ENCODE results near the gene CLIC4. TPM values are rescaled to one million over a fixed set of nuclear protein-coding genes. Genes with fewer than 3 reads are reported as not detected.
"Not testable (repeated sequence)": the region's sequence is repeated elsewhere in the genome, so short reads cannot be mapped to it uniquely, and the experiment has no call there.

CLIC4 gene
- total RNA-seq, 1 donor from 2014 or later, result 99.2 TPM

DNA sequence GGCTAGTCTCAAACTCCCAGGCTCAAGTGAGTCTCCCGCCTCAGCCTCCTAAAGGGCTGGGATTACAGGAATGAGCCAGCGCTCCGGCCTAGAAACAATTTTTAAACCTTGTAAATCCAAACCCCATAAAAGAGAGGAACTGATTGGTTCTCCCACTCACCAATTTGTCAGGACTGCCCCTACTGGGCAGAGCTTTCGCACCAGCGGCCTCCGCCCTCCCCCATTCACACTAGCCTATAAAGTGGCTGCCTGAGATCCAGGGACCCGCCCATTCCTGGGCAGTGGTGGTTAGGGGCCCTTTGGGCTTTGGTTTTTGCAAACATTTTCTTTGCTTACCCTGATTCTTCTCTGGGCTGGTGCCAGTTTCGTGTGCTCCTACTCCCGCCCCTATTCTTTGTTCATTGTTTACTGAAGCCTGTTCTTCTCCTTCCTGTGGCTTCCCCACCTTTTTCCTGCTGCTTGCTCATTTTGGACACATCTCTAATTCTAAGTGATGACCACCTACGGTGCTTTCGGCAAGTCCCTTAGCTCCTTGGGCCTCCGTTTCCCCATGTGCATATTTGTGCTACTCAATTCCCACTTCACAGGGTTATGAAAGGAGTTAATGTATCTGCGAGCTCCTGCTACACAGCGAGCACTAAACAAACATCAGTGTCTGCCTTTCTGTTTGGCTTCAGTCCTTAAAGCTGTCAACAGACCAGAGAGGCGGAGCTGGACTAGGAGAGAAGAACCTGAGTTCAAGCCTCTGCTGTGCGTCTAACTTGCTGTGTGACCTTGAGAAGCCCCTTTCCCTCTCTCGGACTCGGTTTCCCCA is 39.8 kb upstream of the CLIC4 start:
- no peak overlapping the region for H3K9ac ChIP-seq (ENCODE audit: low read depth in 1 of 3, low read length in 3 of 3)
- no peaks in the 10 kb centered on the region for H3K27me3 ChIP-seq (ENCODE audit: control insufficient read depth in 3 of 3, insufficient read depth in 3 of 3, low read length in 3 of 3)
- no peaks in the 10 kb centered on the region for H3K9me3 ChIP-seq (ENCODE audit: control insufficient read depth in 3 of 3, low read length in 3 of 3)
- no peaks in the 10 kb centered on the region for H3K36me3 ChIP-seq (ENCODE audit: control insufficient read depth in 3 of 3, insufficient read depth in 3 of 3, low read length in 3 of 3)
- peaks cover 2 to 14% (median 9%) of the 10 kb centered on the region in 3 donors for H3K4me1 ChIP-seq (ENCODE audit: control insufficient read depth in 3 of 3, insufficient read depth in 3 of 3, low read length in 3 of 3)
- H3K4me3 ChIP-seq (ENCODE audit: low read length in 3 of 3), result no peak overlapping the region
- no peak overlapping the region for H3K27ac ChIP-seq (ENCODE audit: low read depth, low read length)

GRCh38 chr1:24706074-24706389 is 39.2 kb upstream of the CLIC4 start:
- H3K27ac ChIP-seq (ENCODE audit: low read depth, low read length); H3K36me3 ChIP-seq (ENCODE audit: control insufficient read depth in 3 of 3, insufficient read depth in 3 of 3, low read length in 3 of 3); H3K27me3 ChIP-seq (ENCODE audit: control insufficient read depth in 3 of 3, insufficient read depth in 3 of 3, low read length in 3 of 3); H3K4me3 ChIP-seq (ENCODE audit: low read length in 3 of 3); H3K9ac ChIP-seq (ENCODE audit: low read depth in 1 of 3, low read length in 3 of 3); H3K9me3 ChIP-seq (ENCODE audit: control insufficient read depth in 3 of 3, low read length in 3 of 3): not testable (repeated sequence)
- H3K4me1 ChIP-seq (ENCODE audit: control insufficient read depth in 3 of 3, insufficient read depth in 3 of 3, low read length in 3 of 3), result peaks cover 2 to 14% (median 9%) of the 10 kb centered on the region in 3 donors

DNA sequence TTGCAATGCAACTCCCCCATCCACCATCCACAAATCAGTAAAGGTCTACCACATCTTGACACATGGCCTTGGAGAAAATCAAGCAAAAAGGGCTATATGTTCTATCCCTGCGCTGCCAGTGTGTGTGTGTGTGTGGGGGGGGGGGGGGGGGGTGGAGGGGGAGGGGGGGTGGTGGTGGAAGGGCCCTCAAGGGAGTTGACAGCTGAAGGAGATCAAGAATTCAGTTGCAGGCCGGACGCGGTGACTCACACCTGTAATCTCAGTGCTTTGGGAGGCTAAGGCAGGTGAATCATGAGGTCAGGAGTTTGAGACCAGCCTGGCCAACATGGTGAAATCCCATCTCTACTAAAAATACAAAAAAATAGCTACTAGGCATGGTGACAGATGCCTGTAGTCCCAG is 37.6 kb upstream of the CLIC4 start:
- H3K9ac ChIP-seq (ENCODE audit: low read depth in 1 of 3, low read length in 3 of 3), result no peak overlapping the region
- no peak overlapping the region for H3K4me3 ChIP-seq (ENCODE audit: low read length in 3 of 3)
- H3K27ac ChIP-seq (ENCODE audit: low read depth, low read length), result no peak overlapping the region
- peaks cover 2 to 8% (median 4%) of the 10 kb centered on the region in 3 donors for H3K4me1 ChIP-seq (ENCODE audit: control insufficient read depth in 3 of 3, insufficient read depth in 3 of 3, low read length in 3 of 3)
- no peaks in the 10 kb centered on the region for H3K36me3 ChIP-seq (ENCODE audit: control insufficient read depth in 3 of 3, insufficient read depth in 3 of 3, low read length in 3 of 3)
- H3K9me3 ChIP-seq (ENCODE audit: control insufficient read depth in 3 of 3, low read length in 3 of 3), result no peaks in the 10 kb centered on the region
- no peaks in the 10 kb centered on the region for H3K27me3 ChIP-seq (ENCODE audit: control insufficient read depth in 3 of 3, insufficient read depth in 3 of 3, low read length in 3 of 3)

GRCh38 chr1:24708938-24709337 is 36.3 kb upstream of the CLIC4 start:
- Histone ChIP-seq H3K9ac (ENCODE audit: low read depth in 1 of 3, low read length in 3 of 3) (no peak overlapping the region), H3K27me3 (ENCODE audit: control insufficient read depth in 3 of 3, insufficient read depth in 3 of 3, low read length in 3 of 3) (no peaks in the 10 kb centered on the region), H3K36me3 (ENCODE audit: control insufficient read depth in 3 of 3, insufficient read depth in 3 of 3, low read length in 3 of 3) (no peaks in the 10 kb centered on the region), H3K4me3 (ENCODE audit: low read length in 3 of 3) (no peak overlapping the region), H3K4me1 (ENCODE audit: control insufficient read depth in 3 of 3, insufficient read depth in 3 of 3, low read length in 3 of 3) (peaks cover 2 to 7% (median 4%) of the 10 kb centered on the region in 3 donors), H3K9me3 (ENCODE audit: control insufficient read depth in 3 of 3, low read length in 3 of 3) (no peaks in the 10 kb centered on the region), H3K27ac (ENCODE audit: low read depth, low read length) (no peak overlapping the region)

DNA sequence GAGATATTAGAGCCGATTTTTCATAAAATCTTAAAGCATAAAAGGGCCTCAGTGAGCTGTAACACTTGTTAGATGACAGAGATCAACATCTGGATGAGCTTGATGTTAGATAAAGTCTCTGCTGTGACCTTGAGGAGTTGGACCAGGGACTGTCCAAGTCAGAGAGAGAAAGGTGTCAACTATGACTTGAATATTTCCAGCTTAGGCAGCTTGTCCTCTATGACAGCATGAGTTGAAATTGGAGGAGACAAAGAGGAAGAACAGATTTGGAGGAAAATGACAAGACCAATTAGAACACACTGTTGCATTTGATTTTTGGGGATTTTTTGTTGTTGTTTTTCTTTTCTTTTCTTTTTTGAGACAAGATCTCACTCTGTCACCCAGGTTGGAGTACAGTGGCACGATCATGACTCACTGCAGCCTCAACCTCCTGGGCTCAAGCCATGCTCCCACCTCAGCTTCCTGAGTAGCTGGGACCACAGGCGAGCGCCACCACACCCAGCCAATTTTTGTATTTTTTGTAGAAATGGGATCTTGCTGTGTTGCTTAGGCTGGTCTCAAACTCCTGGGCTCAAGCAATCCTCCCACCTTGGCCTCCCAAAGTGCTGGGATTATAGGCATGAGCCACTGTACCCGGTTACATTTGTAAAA is 35.3 kb upstream of the CLIC4 start:
- Histone ChIP-seq H3K27ac (ENCODE audit: low read depth, low read length) (no peak overlapping the region), H3K9me3 (ENCODE audit: control insufficient read depth in 3 of 3, low read length in 3 of 3) (no peaks in the 10 kb centered on the region), H3K4me3 (ENCODE audit: low read length in 3 of 3) (no peak overlapping the region), H3K9ac (ENCODE audit: low read depth in 1 of 3, low read length in 3 of 3) (no peak overlapping the region), H3K4me1 (ENCODE audit: control insufficient read depth in 3 of 3, insufficient read depth in 3 of 3, low read length in 3 of 3) (peaks cover 0 to 7% (median 2%) of the 10 kb centered on the region in 3 donors), H3K36me3 (ENCODE audit: control insufficient read depth in 3 of 3, insufficient read depth in 3 of 3, low read length in 3 of 3) (no peaks in the 10 kb centered on the region), H3K27me3 (ENCODE audit: control insufficient read depth in 3 of 3, insufficient read depth in 3 of 3, low read length in 3 of 3) (no peaks in the 10 kb centered on the region)

- H3K9ac ChIP-seq (ENCODE audit: low read depth in 1 of 3, low read length in 3 of 3), result no peak overlapping the region
- no peaks in the 10 kb centered on the region for H3K36me3 ChIP-seq (ENCODE audit: control insufficient read depth in 3 of 3, insufficient read depth in 3 of 3, low read length in 3 of 3)
- H3K27me3 ChIP-seq (ENCODE audit: control insufficient read depth in 3 of 3, insufficient read depth in 3 of 3, low read length in 3 of 3), result no peaks in the 10 kb centered on the region
- no peaks in the 10 kb centered on the region for H3K4me1 ChIP-seq (ENCODE audit: control insufficient read depth in 3 of 3, insufficient read depth in 3 of 3, low read length in 3 of 3)
- H3K9me3 ChIP-seq (ENCODE audit: control insufficient read depth in 3 of 3, low read length in 3 of 3), result no peaks in the 10 kb centered on the region
- no peak overlapping the region for H3K4me3 ChIP-seq (ENCODE audit: low read length in 3 of 3)
- H3K27ac ChIP-seq (ENCODE audit: low read depth, low read length), result no peak overlapping the region
Observed at GRCh38 chr1:24711329-24711728, 33.9 kb upstream of the CLIC4 start.

GRCh38 chr1:24713176-24713575 is 32.1 kb upstream of the CLIC4 start:
- Histone ChIP-seq H3K27ac (ENCODE audit: low read depth, low read length) (no peak overlapping the region), H3K9me3 (ENCODE audit: control insufficient read depth in 3 of 3, low read length in 3 of 3) (no peaks in the 10 kb centered on the region), H3K36me3 (ENCODE audit: control insufficient read depth in 3 of 3, insufficient read depth in 3 of 3, low read length in 3 of 3) (no peaks in the 10 kb centered on the region), H3K4me1 (ENCODE audit: control insufficient read depth in 3 of 3, insufficient read depth in 3 of 3, low read length in 3 of 3) (peaks cover 0 to 5% (median 0%) of the 10 kb centered on the region in 3 donors), H3K4me3 (ENCODE audit: low read length in 3 of 3) (no peak overlapping the region), H3K9ac (ENCODE audit: low read depth in 1 of 3, low read length in 3 of 3) (no peak overlapping the region), H3K27me3 (ENCODE audit: control insufficient read depth in 3 of 3, insufficient read depth in 3 of 3, low read length in 3 of 3) (no peaks in the 10 kb centered on the region)

DNA sequence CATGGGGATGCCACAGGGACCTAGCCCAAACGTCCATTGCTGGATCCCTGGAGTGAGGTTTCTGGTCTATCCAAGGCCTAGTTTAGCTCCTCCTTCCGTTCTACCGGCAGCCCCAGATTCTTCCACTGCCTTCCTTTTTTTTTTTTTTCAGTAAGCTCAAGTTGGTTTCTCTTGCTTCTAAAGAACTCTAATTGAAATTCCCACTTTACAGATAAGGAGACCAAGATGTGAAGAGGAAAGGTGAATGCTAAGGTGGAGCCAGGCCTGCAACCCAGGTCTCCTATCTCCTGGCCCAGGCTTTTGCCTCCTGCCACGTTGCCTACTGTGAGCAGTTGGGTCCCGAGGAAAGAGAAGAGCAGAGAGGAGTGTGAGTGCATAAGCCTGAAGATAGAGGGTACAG is 31.5 kb upstream of the CLIC4 start:
- Histone ChIP-seq H3K27me3 (ENCODE audit: control insufficient read depth in 3 of 3, insufficient read depth in 3 of 3, low read length in 3 of 3) (no peaks in the 10 kb centered on the region), H3K27ac (ENCODE audit: low read depth, low read length) (no peak overlapping the region), H3K4me1 (ENCODE audit: control insufficient read depth in 3 of 3, insufficient read depth in 3 of 3, low read length in 3 of 3) (peaks cover 0 to 9% (median 0%) of the 10 kb centered on the region in 3 donors), H3K4me3 (ENCODE audit: low read length in 3 of 3) (no peak overlapping the region), H3K36me3 (ENCODE audit: control insufficient read depth in 3 of 3, insufficient read depth in 3 of 3, low read length in 3 of 3) (no peaks in the 10 kb centered on the region), H3K9me3 (ENCODE audit: control insufficient read depth in 3 of 3, low read length in 3 of 3) (no peaks in the 10 kb centered on the region), H3K9ac (ENCODE audit: low read depth in 1 of 3, low read length in 3 of 3) (no peak overlapping the region)

DNA sequence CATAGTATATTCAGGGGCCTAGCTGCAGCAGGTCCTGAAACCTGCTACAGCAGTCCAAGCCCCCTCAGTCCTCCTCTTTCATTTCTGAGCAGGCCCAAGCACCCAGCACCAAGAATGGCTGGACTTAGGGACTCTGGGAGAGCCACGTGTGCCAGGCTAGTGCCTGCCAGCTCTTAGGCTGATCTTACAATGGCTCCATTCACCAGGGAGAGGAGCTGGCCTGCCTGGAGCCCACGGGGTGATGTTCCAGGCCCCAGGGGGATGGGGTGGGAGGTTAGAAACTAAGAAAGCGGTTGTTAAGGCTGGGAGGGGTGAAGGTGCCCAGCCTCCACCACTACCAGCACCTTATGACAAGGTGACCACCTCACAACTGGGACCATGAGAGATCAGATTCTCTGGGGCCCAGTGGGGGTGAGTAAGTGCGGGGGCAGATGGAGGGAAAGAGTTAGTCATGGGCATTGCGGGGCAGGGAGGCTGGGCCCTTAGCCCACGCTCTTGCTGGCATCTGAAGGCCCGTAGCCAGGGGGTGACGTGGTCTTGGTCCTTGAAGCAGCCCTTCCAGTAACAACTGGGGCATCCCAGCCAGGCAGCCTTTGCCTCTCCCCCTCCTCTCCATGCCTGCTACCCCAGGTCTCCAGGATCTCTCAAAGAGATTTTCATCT is 30.3 kb upstream of the CLIC4 start:
- H3K27ac ChIP-seq (ENCODE audit: low read depth, low read length), result no peak overlapping the region

DNA sequence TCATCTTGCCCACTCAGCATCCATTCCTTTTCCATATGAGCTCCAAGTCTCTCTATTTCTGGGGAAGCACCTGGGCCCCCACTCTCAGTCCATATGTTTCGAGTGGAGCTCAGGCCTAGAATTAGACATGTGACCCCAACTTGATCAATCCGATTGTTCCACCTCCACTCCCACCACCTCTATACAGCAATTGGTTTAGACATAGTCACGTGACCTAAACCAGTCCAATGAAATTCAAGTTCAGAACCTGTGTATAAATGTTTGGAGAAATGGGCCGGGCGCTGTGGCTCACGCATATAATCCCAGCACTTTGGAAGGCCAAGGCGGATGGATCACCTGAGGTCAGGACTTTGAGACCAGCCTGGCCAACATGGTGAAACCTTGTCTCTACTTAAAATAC is 29.6 kb upstream of the CLIC4 start:
- Histone ChIP-seq H3K9me3 (ENCODE audit: control insufficient read depth in 3 of 3, low read length in 3 of 3) (no peaks in the 10 kb centered on the region), H3K27me3 (ENCODE audit: control insufficient read depth in 3 of 3, insufficient read depth in 3 of 3, low read length in 3 of 3) (peaks cover 0 to 4% (median 0%) of the 10 kb centered on the region in 3 donors), H3K4me1 (ENCODE audit: control insufficient read depth in 3 of 3, insufficient read depth in 3 of 3, low read length in 3 of 3) (peaks cover 5 to 20% (median 12%) of the 10 kb centered on the region in 3 donors), H3K9ac (ENCODE audit: low read depth in 1 of 3, low read length in 3 of 3) (no peak overlapping the region), H3K27ac (ENCODE audit: low read depth, low read length) (no peak overlapping the region), H3K4me3 (ENCODE audit: low read length in 3 of 3) (no peak overlapping the region), H3K36me3 (ENCODE audit: control insufficient read depth in 3 of 3, insufficient read depth in 3 of 3, low read length in 3 of 3) (no peaks in the 10 kb centered on the region)

More for the DNA sequence above, 30.3 kb upstream of the CLIC4 start:
- Histone ChIP-seq H3K9ac (ENCODE audit: low read depth in 1 of 3, low read length in 3 of 3) (no peak overlapping the region), H3K4me1 (ENCODE audit: control insufficient read depth in 3 of 3, insufficient read depth in 3 of 3, low read length in 3 of 3) (peaks cover 3 to 18% (median 9%) of the 10 kb centered on the region in 3 donors), H3K36me3 (ENCODE audit: control insufficient read depth in 3 of 3, insufficient read depth in 3 of 3, low read length in 3 of 3) (no peaks in the 10 kb centered on the region), H3K27me3 (ENCODE audit: control insufficient read depth in 3 of 3, insufficient read depth in 3 of 3, low read length in 3 of 3) (peaks cover 0 to 2% (median 0%) of the 10 kb centered on the region in 3 donors), H3K9me3 (ENCODE audit: control insufficient read depth in 3 of 3, low read length in 3 of 3) (no peaks in the 10 kb centered on the region), H3K4me3 (ENCODE audit: low read length in 3 of 3) (no peak overlapping the region)
